ENCODE measurements around the gene ACMSD.

GRCh38 chr2:134818321-134818720 lies 20.1 kb upstream of the ACMSD start:
- TF ChIP-seq, protein P1, sequence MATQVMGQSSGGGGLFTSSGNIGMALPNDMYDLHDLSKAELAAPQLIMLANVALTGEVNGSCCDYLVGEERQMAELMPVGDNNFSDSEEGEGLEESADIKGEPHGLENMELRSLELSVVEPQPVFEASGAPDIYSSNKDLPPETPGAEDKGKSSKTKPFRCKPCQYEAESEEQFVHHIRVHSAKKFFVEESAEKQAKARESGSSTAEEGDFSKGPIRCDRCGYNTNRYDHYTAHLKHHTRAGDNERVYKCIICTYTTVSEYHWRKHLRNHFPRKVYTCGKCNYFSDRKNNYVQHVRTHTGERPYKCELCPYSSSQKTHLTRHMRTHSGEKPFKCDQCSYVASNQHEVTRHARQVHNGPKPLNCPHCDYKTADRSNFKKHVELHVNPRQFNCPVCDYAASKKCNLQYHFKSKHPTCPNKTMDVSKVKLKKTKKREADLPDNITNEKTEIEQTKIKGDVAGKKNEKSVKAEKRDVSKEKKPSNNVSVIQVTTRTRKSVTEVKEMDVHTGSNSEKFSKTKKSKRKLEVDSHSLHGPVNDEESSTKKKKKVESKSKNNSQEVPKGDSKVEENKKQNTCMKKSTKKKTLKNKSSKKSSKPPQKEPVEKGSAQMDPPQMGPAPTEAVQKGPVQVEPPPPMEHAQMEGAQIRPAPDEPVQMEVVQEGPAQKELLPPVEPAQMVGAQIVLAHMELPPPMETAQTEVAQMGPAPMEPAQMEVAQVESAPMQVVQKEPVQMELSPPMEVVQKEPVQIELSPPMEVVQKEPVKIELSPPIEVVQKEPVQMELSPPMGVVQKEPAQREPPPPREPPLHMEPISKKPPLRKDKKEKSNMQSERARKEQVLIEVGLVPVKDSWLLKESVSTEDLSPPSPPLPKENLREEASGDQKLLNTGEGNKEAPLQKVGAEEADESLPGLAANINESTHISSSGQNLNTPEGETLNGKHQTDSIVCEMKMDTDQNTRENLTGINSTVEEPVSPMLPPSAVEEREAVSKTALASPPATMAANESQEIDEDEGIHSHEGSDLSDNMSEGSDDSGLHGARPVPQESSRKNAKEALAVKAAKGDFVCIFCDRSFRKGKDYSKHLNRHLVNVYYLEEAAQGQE (IDR thresholded peaks at IDR 0.05; ENCODE audit: borderline replicate concordance in 1 of 2, low read depth in 1 of 2, low read length in 2 of 2): no peak
- TF ChIP-seq EZH2 (conservative IDR thresholded peaks at IDR 0.05; ENCODE audit: low read depth, low read length) (no peak), POLR2AphosphoS5 (IDR thresholded peaks at IDR 0.05; ENCODE audit: low read depth, low read length) (no peak), POLR2AphosphoS2 (IDR thresholded peaks at IDR 0.05; ENCODE audit: low read depth, low read length) (no peak), TBP (CRISPR knock-in tag; IDR thresholded peaks at IDR 0.05) (no peak), ZC3H4 (CRISPR knock-in tag; IDR thresholded peaks at IDR 0.05; ENCODE audit: borderline replicate concordance) (no peak), KDM5A (IDR thresholded peaks at IDR 0.05; ENCODE audit: borderline replicate concordance, low read length) (no peak)
